Measurements from ENCODE around the gene FAM107B.
"Not testable (repeated sequence)": the region's sequence is repeated elsewhere in the genome, so short reads cannot be mapped to it uniquely, and the experiment has no call there.

FAM107B gene
- 335 to 448 (median 368) reads per million in 4 donors for total RNA-seq

DNA sequence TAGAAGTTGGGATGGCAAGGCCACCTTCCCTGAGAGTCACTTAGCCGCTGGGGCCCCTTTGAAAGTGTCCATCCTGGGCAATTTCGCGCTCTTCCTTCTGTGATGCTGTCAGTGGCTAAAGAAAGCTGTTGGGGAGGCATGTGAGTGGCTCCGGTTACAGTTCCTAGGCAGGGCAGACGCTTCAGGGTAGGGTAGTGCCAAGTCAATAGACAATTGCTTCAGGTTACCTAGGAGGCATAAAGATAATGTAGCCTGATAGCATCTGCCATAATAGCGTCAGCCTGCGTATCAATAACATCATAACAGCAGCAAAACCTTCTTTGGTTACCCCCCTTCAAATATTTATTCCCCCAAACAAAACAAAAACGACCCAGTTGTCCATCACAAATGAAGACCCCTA lies at the start of gene FAM107B:
Gene FAM107B (minus strand): TSS at position 101 of the 400 bp plus-strand sequence. CDS start 234 bp downstream, outside the sequence.
- no peak for DNase-seq

DNA sequence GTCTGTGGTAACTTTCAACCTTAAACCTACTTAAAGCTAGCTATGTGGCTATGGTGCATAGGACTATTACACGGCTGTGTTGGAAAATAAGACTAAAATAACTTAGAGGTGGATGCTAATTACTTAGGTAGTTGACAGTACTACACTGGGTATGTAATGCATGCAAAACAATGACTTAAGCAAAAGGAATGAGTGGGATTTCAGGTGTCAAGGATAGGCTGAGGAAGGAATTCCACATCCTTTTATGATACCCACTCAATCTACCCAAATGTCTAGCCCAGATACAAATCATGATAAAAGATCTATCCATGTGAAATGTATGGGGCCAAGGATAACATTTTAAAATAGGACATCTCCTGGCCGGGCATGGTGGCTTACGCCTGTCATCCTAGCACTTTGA lies 49.3 kb upstream of the FAM107B start:
- no peak for DNase-seq

DNA sequence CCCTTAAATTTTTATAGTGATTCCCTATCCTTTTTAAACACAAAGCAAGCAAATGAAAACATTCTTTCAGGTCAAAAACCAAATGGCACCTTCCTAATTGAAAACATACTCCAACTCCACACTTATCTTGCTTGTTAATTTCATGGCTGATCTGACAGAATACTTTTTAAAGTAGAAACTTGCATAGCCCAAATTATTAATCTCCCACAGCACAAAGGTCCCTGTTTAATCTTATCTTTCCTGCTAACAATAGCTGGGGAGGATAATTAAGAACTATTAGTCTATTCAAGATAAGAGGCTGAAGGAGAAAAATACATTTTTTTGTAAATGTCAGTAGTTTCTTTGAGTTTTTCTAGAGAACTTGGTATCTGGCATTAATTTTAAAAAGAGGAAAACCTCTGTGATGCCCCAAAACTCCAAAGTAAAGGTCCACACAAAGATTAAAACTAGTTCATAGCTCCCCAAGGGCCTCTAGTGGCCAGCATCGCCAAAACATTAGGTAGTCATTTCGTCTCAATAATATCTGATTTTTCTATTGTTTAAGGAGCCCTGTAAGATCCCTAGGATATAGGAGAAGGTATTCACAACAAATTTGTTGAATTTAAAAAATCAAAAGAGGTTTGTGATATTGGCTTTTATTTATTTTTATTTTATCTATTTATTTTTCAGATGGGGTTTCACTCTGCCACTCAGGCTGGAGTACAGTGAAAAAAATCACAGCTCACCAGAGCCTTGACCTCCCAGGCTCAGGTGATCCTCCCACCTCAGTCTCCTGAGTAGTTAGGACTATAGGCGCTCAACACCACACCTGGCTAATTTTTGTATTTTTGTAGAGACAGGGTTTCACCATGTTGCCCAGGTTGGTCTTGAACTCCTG lies 48.4 kb upstream of the FAM107B start:
- DNase-seq: peak in 3 of 5 donors; percentile 8 to 29 (median 19)

DNA sequence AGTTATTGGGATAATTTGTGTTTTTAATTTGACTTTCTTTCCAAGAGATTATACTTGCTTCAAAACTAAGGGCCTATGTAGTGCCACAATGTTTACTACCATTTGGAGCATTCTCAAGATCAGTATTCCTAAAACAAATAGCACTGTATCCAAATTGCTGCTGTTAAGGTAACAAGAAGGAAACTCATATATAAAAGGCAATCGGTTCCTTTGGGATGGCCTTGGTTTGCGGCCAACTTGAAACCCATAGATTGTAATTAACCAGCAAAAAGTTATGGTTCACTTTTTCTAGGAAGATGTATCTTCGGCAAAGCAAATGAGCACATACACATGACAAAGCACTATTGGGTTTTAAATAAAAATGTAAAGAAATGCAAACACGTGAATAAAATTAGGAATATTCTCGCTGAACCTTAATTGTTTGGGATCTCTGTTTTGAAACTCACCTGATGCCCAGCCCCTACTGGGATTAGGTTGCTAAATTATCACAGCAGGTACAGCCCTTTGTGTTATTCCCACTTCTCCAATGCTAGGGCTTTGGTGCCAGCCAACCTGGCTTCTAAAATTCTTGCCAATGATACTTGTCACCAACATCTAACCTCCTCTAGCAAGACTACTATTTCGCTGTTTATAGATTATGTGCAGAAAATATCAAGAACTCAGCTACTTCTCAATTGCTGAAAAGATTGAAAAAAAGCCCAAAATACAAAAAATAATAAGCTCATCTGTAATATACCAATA lies 47.1 kb upstream of the FAM107B start:
- no peak for DNase-seq

DNA sequence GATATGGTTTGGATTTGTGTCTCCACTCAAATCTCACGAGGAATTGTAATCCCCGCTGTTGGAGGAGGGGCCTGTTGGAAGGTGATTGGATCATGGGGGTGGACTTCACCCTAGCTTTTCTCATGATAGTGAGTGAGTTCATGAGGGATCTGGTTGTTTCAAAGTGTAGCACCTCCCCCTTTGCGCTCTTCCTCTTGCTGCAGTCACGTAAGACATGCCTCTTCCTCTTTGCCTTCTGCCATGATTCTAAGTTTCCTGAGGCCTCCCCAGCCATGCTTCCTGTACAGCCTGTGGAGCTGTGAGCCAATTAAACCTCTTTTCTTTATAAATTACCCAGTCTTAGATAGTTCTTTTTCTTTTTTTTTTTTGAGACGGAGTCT lies 46.1 kb upstream of the FAM107B start:
- no peak for DNase-seq

DNA sequence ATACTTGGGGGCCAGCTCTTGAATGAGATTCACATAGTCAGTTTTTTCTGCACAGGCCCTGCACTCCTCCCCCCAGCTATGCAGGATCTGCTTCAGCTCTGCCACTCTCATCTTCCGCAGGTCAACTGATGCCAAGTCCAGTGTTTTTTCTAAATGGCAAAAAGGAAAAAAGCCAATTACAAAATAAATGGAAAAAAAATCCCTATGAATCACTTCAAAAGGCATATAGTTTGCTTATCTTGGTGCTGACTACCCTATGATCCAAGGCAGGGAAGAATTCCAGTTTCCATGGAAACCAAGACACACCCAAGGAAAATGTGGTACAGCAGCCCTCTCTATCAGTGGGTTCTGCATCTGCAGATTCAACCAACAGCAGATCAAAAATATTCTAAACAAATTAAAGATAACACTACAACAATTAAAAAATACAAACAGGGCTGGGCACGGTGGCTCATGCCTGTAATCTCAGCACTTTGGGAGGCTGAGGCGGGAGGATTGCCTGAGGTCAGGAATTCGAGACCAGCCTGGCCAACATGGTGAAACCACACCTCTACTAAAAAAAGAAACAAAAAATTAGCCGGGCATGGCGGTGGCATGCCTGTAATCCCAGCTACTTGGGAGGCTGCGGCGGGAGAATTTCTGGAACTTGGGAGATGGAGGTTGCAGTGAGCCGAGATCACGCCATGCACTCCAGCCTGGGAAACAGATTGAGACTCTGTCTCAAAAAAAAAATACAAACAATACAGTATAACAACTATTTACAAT lies 45.5 kb upstream of the FAM107B start:
- no peak for DNase-seq

DNA sequence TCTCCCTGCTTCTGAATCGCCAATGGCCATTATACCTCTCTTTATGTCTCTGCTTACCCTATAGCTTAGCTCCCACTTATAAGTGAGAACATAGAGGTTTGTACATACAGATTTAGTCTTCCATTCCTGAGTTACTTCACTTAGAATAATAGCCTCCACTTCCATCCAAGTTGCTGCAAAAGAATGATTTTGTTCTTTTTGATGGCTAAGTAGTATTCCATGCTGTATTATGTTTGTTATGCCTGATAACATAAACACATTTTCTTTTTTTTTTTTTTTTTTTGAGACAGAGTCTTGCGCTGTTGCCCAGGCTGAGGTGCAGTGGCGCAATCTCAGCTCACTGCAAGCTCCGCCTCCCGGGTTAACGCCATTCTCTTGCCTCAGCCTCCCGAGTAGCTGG lies 42.0 kb upstream of the FAM107B start:
- DNase-seq: not testable (repeated sequence)

- no peak for DNase-seq
Measured at GRCh38 chr10:14815681-14816080, 41.0 kb upstream of the FAM107B start.

DNA sequence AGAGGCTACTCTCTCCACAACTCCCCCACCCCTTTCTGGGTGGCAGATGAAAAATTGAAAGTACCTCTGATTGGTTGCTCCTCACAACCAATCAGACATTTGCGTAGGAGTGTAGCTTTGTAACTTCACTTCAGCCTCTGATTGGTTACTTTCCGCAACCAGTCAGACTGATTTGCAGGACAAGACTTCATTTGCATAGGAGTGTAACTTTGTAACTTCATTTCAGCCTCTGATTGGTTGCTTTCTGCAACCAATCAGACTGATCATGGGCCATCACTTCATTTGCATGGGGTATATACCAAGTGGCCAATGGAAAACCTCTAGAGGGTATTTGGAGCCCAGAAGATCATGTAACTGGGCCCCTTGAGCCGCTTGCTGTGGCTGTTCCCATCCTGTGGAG lies 37.6 kb upstream of the FAM107B start:
- peak in 2 of 5 donors; percentile 6 to 18 for DNase-seq

DNA sequence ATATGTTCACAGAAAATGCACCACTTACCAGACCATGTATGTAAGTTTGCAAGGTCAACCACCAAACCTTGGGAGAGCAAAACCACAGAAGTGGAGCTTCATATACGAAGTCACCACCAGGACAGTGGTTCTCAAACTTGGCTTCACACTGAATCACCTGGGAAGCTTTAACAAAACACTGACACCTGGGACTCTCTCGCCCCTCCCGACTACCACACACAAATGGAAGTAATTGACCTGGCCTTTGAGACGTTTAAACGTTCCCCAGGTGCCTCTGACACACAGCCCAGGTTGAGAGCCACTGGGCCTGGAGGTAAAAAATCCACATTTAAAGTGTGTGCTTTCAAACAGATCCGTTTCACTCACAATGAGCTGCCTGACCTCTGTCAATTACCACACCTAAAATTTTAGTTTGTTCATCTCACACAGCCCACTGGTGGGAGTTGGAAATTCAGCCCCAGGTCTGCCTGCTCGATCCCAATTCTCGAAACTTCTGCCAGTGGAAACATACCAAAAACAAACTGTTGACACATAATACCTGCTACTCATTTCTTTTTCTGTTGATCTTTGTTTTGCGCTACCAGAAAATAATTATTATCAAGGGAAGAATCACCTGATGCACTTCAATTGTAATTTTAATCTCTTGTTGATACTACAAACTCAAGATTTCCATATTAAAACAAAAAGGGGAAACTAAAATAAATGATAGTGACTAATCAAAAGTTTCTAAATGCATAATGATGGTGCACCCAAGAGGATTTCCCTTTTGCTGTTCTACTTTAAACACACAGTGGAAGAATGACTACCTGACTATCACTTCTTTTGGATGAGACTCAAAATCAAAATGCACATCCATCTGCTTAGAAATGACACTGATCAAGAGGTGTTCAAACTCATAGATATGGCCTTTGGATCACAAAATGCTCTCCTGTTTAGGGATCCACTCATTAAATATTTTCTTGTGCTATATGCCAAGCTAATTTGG lies 36.6 kb upstream of the FAM107B start:
- DNase-seq: no peak

DNA sequence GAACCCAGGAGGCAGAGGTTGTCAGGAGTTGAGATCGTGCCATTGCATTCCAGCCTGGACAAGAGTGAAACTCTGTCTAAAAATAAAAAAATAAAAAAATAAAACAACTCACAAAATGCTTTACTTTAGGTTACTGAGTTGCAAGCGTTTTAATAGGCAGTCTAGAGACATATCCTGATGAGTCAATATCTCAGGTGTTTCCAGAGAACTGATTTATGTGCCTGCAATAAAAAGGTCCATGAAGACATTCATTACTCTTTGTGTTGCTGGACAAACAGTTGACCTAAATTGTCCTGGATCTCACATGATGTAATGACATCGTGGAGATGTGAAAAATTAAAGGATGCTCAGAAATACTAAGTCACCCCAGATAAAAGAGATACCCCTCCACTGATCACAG lies 31.6 kb upstream of the FAM107B start:
- no peak for DNase-seq

- DNase-seq: no peak
Measured at GRCh38 chr10:14803827-14804226, 29.1 kb upstream of the FAM107B start.

GRCh38 chr10:14801723-14802122 lies 27.0 kb upstream of the FAM107B start:
- no peak for DNase-seq

DNA sequence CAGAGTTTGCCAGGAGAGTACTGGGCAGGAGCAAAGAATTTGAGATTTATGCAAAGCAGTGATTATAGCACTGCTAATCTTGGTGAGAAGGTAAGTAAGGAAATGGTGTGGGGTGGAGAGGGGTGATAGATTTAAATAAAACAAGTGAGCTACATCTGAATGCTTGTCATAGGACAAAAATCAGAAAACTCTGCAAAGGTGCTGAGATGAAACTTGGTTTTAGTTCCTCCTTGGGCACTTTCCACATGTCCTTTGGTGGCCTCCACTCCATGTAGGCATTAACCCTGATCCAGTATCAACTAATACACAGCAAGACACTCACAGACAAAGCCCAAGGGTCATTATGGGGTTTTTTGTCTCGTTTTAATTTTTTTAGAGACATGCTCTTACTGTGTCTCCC lies 25.7 kb upstream of the FAM107B start:
- no peak for DNase-seq

DNA sequence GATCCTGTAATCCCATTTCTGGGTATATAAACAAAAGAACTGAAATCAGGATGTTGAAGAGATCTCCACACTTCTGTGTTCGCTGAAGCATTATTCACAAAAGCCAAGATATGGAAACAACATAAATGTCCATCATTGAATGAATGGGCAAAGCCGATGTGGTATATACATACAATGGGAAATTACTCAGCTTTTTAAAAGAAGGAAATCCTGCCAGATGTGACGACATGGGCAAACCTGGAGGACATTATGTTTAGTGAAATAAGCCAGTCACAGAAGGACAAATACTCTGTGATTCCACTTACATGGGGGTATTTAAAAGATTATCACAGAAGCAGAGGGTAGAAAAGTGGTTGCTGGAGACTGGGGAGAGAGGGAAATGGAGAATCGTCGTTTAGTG lies 23.9 kb upstream of the FAM107B start:
- no peak for DNase-seq

DNA sequence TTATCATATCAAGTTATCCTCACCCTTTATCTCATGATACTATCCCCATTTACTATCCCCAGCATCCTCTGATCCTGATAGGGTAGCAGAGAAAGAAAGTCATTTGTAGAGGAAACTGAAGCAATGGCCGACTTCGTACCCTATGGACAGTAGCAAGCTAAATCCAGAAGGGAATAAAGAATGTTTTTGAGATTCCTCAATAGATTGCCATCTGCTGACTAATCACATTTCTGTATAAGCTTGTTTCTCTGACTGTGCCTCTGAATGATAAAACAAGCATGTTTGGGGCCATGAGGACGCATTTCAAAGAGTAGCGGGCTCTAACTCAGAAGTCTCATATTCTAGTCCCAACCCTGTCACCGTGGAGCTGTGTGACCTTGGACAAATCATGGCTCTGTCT lies 13.2 kb upstream of the FAM107B start:
- DNase-seq: no peak

DNA sequence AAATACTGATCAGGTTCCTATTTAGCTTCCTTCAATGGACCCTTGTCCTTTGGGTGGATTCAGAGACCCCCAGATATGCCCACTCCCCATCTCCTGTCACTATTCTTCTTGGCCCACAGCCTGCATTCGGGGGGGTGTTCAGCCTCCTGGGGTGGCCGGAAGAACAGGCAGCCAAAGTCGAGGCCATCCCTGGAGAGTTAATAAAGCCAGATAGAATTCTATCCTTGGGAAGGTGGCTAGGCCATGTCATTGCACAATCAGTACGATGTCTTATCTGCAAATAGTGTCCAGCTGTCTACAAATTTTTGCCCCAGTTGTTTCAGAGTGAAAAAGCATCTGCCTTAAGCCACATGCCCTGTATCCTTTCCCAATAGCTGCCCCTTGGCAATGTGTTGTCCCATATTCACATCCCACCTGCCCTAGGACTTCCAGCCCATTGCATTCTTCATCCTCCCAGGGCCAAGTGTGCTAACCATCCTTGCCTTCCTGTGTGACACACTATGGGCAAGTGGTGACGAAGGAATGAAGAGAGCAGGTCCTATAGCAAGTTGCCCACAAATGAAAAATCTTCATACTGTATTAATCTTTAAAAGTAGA lies 9.9 kb upstream of the FAM107B start:
- DNase-seq: no peak

- no peak for DNase-seq
Measured at GRCh38 chr10:14782691-14783363, 8.1 kb upstream of the FAM107B start.

GRCh38 chr10:14781763-14782162 lies 7.1 kb upstream of the FAM107B start:
- DNase-seq: no peak

- DNase-seq: no peak
Measured at GRCh38 chr10:14779001-14779651, 4.4 kb upstream of the FAM107B start.
